NCI-H1436 (cell line): ENCODE data around the gene STK35.

Experiments
- DNase-seq: peaks from one replicate; lab custom pipeline; 2025; lab: John Stamatoyannopoulos, UW

The STK35 gene

GRCh38 chr20:2197166-2197565 is 95.5 kb downstream of the STK35 start:
- DNase-seq = no peak
